ENCODE results near the gene TESK2.
"Not testable (repeated sequence)": the region's sequence is repeated elsewhere in the genome, so short reads cannot be mapped to it uniquely, and the experiment has no call there.

TESK2 gene

DNA sequence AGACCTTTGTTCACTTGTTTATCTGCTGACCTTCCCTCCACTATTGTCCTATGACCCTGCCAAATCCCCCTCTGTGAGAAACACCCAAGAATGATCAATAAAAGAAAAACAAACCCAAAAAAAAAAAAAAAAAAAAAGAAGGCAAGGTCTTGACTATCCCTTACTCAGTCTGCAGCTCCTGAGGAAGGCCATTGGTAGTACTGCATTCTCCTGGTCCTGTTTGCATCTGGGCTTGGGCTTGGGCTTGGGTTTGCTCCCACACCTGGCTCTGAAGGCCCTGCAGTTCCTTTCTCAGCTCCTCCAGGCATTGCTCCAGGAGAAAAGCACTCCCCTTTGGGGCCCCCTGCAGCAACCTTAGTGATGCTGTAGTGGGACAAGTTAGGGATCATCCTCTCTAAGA, 7.3 kb upstream of the TESK2 start:
- in situ Hi-C loops (cut with MboI; ENCODE audit: low pct_unique_long_range_greater_than_20kb, low sequenced_read_pairs, unreplicated experiment) = loop anchor here (25.0 kb wide), 1 partner anchor 486 kb away; the partner anchor contains the start of genes HECTD3 and UROD
- no peak for DNase-seq (ENCODE audit: low spot score)
- TF ChIP-seq, protein P1, sequence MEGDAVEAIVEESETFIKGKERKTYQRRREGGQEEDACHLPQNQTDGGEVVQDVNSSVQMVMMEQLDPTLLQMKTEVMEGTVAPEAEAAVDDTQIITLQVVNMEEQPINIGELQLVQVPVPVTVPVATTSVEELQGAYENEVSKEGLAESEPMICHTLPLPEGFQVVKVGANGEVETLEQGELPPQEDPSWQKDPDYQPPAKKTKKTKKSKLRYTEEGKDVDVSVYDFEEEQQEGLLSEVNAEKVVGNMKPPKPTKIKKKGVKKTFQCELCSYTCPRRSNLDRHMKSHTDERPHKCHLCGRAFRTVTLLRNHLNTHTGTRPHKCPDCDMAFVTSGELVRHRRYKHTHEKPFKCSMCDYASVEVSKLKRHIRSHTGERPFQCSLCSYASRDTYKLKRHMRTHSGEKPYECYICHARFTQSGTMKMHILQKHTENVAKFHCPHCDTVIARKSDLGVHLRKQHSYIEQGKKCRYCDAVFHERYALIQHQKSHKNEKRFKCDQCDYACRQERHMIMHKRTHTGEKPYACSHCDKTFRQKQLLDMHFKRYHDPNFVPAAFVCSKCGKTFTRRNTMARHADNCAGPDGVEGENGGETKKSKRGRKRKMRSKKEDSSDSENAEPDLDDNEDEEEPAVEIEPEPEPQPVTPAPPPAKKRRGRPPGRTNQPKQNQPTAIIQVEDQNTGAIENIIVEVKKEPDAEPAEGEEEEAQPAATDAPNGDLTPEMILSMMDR (IDR thresholded peaks at IDR 0.05; ENCODE audit: extremely low read depth, insufficient read depth, missing control alignments) = no peak

DNA sequence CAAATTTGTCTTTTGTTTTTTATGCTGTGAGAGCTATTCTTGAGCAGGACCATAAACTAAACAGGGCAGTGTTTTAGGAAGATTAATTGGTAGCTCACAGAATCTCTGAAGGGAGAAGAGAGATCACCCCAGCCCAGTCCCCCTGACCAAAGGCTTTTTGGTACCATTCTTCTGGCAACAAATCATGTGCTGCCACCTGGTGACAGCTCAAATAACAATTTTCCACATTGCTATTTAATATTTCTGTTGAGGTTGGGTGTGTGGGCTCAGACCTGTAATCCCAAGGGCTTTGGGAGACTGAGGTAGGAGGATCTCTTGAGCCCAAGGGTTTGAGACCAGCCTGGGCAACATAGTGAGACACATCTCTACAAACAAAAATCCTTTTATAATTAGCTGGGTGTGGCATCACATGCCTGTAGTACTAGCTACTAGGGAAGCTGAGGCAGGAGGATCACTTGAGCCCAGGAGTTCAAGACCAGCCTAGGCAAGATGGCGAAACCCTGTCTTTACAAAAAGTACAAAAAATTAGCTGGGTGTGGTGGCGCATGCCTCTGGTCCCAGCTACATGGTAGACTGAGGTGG, 2.2 kb upstream of the TESK2 start:
- in situ Hi-C loops (cut with MboI; ENCODE audit: low pct_unique_long_range_greater_than_20kb, low sequenced_read_pairs, unreplicated experiment) = loop anchor here (5.0 to 25.0 kb wide), 2 partner anchors 136 to 481 kb away; partner anchors contain the start of genes HECTD3 and UROD

DNA sequence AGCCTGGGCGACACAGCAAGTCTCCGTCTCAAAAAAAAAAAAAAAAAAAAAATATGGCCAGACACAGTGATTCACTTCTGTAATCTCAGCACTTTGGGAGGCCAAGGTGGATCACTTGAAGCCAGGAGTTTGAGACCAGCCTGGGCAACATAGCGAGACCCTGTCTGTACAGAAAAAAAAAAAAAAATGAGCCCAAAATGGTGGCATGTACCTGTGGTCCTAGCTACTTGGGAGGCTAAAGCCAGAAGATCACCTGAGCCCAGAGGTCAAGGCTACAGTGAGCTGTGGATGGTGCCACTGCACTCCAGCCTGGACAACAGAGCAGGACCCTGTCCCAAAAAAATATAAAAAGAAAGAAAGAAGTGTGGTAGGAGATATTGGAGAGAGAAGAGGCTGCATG, 1.7 kb upstream of the TESK2 start:
- no peak for DNase-seq (ENCODE audit: low spot score)
- in situ Hi-C loops (cut with MboI; ENCODE audit: low pct_unique_long_range_greater_than_20kb, low sequenced_read_pairs, unreplicated experiment) = loop anchor here (5.0 to 25.0 kb wide), 2 partner anchors 135 to 480 kb away; partner anchors contain the start of genes HECTD3 and UROD
- TF ChIP-seq, protein P1 (IDR thresholded peaks at IDR 0.05; ENCODE audit: extremely low read depth, insufficient read depth, missing control alignments) = no peak

More for the DNA sequence above, 2.2 kb upstream of the TESK2 start:
- TF ChIP-seq, protein P1 (IDR thresholded peaks at IDR 0.05; ENCODE audit: extremely low read depth, insufficient read depth, missing control alignments) = peak; percentile 80
- peak; percentile 74 for DNase-seq (ENCODE audit: low spot score)

DNA sequence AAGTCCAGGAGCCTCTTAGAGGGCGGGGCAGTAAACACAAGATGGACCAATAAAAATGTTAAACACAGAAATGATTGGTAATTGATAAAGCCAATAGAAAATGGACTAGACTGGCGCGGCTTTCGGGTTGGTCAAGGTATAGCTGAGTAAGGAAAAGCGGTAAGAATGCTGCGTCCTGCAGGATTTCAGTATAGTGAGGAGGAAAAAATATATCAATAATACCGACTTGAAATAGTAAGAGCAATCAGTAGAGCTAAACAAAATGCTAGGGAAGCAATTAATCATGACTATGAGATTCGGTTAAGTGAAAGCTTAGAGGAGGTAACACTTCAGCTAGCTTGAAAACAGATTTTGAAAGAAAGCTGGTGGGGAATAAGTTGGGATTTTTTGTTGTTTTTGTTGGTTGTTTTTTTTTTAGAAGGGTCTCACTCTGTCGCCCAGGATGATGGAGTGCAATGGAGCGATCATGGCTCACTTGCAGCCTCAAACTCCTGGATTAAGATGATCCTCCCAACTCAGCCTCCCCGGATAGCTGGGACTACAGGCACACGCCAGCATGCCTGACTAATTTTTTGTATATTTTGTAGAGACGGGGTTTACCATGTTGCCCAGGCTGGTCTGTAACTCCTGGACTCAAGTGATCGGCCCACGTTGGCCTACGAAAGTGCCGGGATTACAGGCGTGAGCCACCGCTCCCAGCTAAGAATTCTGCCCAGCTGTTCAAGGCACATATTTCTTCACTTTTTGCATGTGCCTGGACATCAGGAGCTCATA, 711 bp upstream of the TESK2 start:
- TF ChIP-seq, protein P1 (IDR thresholded peaks at IDR 0.05; ENCODE audit: extremely low read depth, insufficient read depth, missing control alignments) = no peak
- no peak for DNase-seq (ENCODE audit: low spot score)
- in situ Hi-C loops (cut with MboI; ENCODE audit: low pct_unique_long_range_greater_than_20kb, low sequenced_read_pairs, unreplicated experiment) = loop anchor here (5.0 to 25.0 kb wide), 2 partner anchors 134 to 479 kb away; partner anchors contain the start of genes HECTD3 and UROD

DNA sequence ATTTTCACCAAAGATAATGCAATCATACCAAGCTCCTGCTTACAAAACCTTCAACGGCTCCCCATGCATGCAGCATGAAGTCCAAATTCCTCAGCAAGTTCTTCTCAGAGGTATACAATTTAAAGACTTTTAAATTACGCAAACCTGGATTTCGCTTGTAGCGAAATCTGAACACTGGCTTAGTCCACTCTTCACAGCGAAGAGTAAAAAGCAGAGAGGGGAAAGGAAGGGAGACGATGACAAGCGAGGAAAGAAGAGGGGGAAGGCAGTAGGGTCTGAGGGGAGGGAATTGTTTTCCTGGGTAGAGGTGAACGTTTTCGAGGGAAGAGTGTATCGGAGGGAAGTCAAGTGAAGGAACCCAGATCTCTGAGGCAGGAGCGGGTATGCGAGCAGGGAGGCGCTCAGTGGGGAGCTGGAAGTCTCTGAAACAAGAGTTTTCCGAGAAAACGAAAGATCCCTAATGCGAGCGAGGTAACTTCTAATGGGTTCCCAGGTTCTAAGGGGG, 790 bp downstream of the TESK2 start:
- in situ Hi-C loops (cut with MboI; ENCODE audit: low pct_unique_long_range_greater_than_20kb, low sequenced_read_pairs, unreplicated experiment) = loop anchor here (5.0 to 25.0 kb wide), 2 partner anchors 133 to 478 kb away; partner anchors contain the start of genes HECTD3 and UROD
- TF ChIP-seq, protein P1 (IDR thresholded peaks at IDR 0.05; ENCODE audit: extremely low read depth, insufficient read depth, missing control alignments) = no peak
- DNase-seq (ENCODE audit: low spot score) = no peak

DNA sequence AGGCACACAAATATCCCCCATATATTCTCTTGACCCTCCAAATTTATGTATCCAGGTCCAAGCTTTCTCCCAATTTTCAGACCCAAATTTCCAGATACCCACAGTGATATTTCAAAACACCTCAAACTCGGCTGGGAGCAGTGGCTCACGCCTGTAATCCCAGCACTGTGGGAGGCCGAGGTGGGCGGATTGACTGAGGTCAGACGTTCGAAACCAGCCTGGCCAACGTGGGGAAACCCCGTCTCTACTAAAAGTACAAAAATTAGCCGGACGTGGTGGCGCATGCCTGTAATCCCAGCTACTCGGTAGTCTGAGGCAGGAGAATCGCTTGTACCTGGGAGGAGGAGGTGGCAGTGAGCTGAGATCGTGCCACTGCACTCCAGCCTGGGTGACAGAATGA, 1.6 kb downstream of the TESK2 start:
- in situ Hi-C loops (cut with MboI; ENCODE audit: low pct_unique_long_range_greater_than_20kb, low sequenced_read_pairs, unreplicated experiment) = loop anchor here (25.0 kb wide), 1 partner anchor 477 kb away; the partner anchor contains the start of genes HECTD3 and UROD
- DNase-seq (ENCODE audit: low spot score) = not testable (repeated sequence)
